Measurements from ENCODE around the gene SMCO1.
"Not testable (repeated sequence)": the region's sequence is repeated elsewhere in the genome, so short reads cannot be mapped to it uniquely, and the experiment has no call there.

The SMCO1 gene

DNA sequence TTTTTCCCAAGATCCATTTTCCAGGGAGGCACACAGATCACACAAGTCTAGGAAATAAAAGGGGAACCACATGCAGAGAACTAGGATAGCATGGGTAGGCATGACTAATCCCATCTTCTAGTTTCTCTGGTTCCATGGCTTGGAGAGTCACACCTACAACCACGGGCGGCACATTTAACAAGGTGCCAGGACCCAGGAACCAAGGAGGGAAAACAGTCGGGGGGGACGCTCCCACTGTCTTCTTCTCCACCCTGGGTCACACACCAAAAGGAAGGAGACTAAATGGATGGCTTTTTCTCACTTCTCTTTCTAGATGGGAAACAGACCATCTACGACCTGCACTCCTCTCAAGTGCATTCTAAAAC is 4.6 kb upstream of the SMCO1 start:
- peak; percentile 36 for DNase-seq

DNA sequence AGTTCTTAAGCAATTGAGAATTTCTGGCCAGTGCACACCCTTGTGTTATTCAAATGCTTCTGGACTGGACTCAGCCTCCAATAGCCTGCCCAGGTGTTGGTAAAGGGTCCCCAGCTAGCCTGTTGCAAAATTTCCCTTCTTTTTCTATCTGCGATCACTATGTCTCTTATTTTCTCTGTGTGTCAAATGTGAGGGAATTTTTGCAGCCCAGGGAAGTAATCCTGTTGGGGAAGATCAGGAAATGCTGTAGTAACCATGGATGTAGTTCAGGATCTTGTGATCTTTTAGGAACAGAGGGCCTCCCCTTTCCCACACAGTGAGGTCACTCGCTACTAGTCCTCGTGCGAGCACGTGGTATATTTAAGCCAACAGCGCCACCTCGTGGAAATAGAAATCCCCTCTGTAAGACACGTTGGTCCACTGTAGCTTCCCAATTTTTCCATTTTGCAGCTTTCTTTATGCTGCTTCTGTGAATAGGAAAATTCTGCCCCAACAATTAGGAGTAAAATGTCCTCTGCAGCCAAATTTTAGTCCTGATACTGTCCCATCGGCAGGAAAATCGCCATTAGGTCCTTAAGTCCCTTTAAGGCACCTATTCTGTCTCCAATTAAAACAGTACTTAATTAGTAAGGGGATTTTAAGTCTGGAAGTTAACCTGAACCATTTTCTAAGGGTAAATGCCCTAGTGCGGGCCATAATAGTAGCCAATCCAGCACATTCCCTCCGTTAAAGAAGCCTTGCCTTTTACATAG is 4.0 kb upstream of the SMCO1 start:
- DNase-seq, result peak; percentile 72

DNA sequence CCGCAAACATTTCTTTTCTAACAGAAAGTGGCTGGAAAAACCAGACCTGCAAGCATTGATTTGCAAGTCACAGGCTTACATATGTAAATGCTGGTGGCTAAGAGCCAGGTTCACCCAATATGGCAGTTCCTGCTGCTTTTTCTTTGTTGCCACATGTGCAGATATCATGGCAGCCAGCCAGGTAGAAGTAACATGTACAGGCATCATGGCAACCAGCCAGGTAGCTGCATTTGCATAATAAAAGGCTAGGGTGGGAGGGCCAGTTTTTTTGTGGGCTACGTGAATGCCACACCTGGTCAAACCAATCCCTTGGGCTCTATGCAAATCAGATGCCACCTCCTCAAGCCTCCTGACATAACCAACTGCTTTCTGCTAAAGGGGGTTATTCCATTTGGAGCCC is 2.8 kb upstream of the SMCO1 start:
- DNase-seq, result no peak

GRCh38 chr3:196517162-196517800 is 2.1 kb upstream of the SMCO1 start:
- DNase-seq, result no peak

- DNase-seq, result no peak
These were observed 813 bp downstream of the SMCO1 start for GRCh38 chr3:196514350-196514716.

- DNase-seq, result no peak
These were observed 1.3 kb downstream of the SMCO1 start for GRCh38 chr3:196513697-196514349.

DNA sequence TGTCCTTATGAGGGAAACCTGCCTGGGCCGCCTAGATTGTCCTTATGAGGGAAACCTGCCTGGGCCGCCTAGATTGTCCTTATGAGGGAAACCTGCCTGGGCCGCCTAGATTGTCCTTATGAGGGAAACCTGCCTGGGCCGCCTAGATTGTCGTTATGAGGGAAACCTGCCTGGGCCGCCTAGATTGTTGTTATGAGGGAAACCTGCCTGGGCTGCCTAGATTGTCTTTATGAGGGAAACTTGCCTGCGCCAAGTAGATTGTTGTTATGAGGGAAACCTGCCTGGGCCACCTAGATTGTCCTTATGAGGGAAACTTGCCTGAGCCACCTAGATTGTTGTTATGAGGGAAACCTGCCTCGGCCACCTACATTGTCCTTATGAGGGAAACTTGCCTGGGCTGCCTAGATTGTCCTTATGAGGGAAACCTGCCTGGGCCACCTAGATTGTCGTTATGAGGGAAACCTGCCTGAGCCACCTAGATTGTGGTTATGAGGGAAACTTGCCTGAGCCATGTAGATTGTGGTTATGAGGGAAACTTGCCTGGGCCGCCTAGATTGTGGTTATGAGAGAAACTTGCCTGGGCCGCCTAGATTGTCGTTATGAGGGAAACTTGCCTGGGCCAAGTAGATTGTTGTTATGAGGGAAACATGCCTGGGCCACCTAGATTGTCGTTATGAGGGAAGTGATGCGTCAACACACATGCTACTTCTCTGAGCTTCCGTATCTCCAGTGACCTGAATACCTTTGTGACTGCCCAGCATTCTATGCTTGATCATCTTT is 3.3 kb downstream of the SMCO1 start:
- DNase-seq, result not testable (repeated sequence)

DNA sequence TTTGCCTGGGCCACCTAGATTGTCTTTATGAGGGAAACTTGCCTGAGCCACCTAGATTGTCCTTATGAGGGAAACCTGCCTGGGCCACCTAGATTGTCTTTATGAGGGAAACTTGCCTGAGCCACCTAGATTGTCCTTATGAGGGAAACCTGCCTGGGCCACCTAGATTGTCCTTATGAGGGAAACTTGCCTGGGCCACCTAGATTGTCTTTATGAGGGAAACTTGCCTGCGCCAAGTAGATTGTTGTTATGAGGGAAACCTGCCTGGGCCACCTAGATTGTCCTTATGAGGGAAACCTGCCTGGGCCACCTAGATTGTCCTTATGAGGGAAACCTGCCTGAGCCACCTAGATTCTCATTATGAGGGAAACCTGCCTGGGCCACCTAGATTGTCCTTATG is 4.0 kb downstream of the SMCO1 start:
- not testable (repeated sequence) for DNase-seq

DNA sequence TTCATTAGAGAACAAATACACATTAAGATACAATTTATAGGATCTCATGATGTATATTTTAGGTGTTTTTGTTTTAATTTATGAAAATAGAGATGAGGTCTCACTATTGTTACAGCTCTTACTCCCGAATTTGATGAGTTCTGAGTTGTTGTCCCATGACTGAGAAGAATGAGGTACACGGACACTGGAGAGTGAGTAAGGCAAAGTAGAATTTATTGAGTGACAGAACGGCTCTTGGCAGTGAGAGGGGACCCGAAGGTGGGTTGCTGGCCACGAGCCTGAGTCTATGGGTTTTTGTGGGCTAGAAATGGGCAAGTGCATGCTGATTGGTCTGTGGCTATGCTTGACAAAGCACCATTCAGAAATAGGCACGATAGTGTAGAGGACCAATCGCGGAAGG is 8.5 kb downstream of the SMCO1 start:
- DNase-seq, result no peak

- DNase-seq, result no peak
These were observed 10.6 kb downstream of the SMCO1 start for GRCh38 chr3:196504556-196504955.

GRCh38 chr3:196504077-196504398 is 11.1 kb downstream of the SMCO1 start:
- DNase-seq, result not testable (repeated sequence)

DNA sequence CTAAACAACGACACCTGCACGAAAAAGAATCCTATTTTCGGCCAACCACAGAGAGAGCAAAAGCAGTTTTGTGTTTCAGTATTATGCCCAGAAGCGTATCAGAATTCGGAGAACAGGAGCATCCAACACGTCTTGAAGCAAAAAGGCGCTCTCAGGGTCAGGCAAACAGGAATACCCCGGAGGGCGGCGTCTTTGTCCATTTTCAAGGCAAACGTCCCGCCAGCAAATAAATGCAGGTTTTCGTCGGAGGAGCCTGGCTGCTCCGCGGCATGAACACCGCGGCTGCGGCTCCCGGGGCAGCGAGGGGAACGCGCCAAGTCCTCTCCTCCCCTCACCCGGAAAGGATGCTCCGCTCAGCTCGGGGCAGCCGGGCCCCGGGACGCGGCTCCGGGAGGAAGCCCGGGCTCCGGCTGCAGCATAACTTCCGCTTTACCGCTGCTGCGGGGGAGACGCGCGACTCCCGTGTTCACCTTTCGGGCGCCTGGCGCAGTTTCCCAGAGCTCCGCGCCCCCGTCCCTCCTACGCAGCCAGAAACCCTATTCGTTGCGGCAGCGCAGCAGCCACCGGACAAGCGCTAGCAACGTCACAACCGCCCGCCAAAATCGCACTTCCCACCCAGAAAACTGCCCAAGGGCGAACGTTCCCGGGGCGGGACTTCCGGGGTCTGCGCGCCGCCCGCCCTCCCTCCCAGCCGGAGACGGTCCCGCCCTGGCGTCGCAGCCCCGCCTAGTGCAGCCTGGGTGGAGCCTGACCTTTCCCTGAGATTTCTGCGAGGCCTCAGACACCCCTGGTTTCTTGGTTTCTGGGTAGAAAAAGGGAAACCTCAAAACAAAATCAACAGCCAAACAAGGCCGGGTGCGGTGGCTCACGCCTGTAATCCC is 11.7 kb downstream of the SMCO1 start, which contains the start of gene RNF168:
Gene RNF168, minus strand, starts transcription at position 573 of the 881 bp plus-strand sequence. CDS start 595 bp downstream, outside the sequence.
- peak; percentile 96 for DNase-seq

- DNase-seq, result peak; percentile 72
These were observed 12.4 kb downstream of the SMCO1 start for GRCh38 chr3:196502775-196503195.

GRCh38 chr3:196501316-196502044 is 13.7 kb downstream of the SMCO1 start:
- DNase-seq, result peak; percentile 30

- DNase-seq, result no peak
These were observed 15.2 kb downstream of the SMCO1 start for GRCh38 chr3:196499807-196500524.

- no peak for DNase-seq
These were observed 16.1 kb downstream of the SMCO1 start for GRCh38 chr3:196499061-196499460.

GRCh38 chr3:196498297-196498696 is 16.8 kb downstream of the SMCO1 start:
- no peak for DNase-seq

GRCh38 chr3:196496183-196496582 is 19.0 kb downstream of the SMCO1 start:
- no peak for DNase-seq

- DNase-seq, result no peak
These were observed 21.9 kb downstream of the SMCO1 start for GRCh38 chr3:196493292-196493691.

- no peak for DNase-seq
These were observed 23.1 kb downstream of the SMCO1 start for GRCh38 chr3:196492080-196492479.

- no peak for DNase-seq
These were observed 25.4 kb downstream of the SMCO1 start for GRCh38 chr3:196489747-196490146.
